GM18517 (cell line): ENCODE results near the gene SLC8A1.

Experiments
- ATAC-seq: cut with Tn5 transposase; IDR thresholded peaks from one replicate; pipeline ENCODE4 v1.9.1; 2021; ENCODE audit warnings: mild to moderate bottlenecking, moderate library complexity; ENCODE audit not compliant: unreplicated experiment

The SLC8A1 gene

DNA sequence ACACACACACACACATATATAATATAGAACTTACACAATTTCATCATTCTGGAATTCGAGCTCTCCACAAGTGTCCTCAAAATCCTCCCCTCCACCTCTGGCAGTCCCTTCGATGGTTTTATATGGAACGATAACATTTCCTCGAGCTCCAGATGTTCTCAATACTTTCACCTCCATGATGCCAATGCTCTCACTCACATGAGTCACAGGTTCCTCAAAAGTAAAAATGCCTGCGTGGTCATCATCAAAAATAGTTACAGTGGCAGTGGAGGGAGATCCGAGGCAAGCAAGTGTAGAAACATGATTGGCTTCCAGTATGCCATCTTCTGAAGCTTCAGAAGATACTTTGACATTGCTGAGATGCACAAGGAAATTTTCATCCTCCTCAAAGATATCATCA lies 23.5 kb downstream of the SLC8A1 start:
- ATAC-seq: no peak

DNA sequence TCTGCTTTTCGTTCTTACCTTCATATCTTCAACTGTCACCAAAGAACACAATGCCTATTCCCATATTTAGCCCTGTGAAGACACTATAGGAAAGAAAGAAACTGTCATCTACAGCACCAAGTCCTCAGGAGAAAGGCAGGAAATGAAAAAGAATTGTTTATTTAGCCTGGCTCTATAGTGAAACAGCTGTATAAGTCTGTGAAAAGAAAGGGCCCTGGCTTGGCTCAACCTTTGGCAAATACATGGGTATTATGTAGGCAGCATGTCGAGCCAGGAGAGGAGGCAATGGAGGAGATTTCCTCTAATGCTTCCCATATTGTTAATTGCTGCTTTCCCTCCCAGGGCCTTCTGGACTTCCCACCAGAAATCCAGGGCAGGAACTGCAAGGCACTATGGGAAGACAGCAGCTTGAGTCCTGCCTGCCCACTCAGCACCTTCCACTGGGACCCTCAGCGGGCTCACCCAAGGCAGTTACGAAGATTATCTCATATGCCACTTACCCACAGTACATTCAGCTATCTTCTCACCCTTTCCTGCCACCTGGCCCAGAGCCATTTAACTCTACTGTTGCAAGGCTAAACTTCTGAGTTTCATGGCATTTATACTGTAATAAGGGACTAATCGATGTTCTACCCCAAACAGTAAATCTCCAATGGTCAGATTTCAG lies 30.1 kb downstream of the SLC8A1 start:
- ATAC-seq: no peak

- no peak for ATAC-seq
Observed at GRCh38 chr2:40420478-40420877, 31.4 kb downstream of the SLC8A1 start.

DNA sequence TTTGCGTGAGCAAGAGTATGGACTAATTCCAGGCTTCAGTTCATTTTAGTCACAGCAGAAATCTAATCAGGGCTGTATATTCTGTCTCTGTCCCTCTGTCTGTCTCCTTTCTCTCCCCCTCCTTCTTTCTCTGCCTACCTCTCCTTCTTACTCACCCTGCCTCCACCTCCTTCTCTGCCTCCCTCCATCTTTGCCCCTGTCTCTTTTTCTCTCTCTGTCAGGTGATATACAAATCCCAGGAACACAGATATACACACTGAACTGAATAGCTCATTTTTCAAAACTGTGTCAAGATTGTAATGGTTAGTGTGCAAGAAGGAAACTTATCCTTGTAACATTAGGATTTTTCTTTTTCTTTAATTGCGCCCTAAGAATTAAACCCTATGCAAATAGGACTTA lies 32.5 kb downstream of the SLC8A1 start:
- no peak for ATAC-seq

DNA sequence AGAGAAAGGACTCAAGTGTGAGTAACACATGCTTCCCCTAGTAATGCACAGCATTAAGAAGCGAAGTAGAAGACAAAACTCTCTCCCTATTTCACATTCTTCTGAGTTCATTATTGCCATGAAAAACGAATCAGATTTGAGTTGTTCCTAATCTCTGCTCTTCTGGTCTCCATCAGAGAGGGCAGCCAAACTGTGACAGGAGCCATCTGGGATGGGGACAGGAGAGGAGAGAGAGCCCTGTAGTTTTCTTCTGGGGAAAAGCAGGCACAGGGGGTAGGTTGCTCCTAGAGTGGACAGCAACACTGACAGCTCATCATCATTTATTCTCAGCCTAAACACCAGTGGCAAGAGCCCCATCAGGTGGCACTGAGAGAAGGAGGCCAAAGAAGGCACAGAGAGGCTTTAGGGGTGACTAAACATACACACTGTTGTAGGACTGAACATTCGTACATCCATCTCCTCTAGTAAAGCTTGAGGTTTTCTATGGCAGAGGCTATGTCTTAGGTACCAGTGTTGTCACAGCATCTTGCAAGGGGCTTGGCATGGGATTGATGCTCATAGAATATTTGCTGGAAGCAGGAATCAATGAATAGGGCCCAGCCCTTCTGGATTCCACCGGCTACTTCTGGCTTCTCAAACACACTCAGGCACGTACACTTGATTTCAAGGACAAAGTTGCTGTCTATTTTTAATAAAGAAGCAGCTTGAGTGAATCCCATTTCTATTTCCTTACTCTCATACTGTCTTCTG lies 33.1 kb downstream of the SLC8A1 start:
- ATAC-seq: no peak

DNA sequence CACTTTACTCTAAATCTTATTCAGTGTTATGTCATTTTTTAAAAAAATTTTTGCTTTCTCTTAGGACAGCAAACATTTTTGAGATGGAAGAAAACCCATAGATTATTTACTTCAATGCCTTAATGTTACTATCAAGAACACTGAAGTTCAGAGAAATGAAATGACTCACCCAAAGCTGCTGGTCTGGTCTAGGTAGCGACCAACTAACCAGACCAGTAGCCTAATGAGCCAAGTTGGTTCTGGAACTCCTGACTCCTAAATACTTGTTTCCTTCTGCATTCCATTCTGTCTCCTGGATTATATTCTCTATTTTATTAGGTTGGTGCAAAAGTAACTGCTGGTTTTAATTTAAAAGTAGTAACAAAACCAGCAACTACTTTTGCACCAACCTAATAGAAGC lies 35.4 kb downstream of the SLC8A1 start:
- ATAC-seq: no peak

- no peak for ATAC-seq
Observed at GRCh38 chr2:40415391-40415790, 36.5 kb downstream of the SLC8A1 start.

GRCh38 chr2:40412456-40412855 lies 39.4 kb downstream of the SLC8A1 start:
- no peak for ATAC-seq

- no peak for ATAC-seq
Observed at GRCh38 chr2:40410695-40411094, 41.2 kb downstream of the SLC8A1 start.

DNA sequence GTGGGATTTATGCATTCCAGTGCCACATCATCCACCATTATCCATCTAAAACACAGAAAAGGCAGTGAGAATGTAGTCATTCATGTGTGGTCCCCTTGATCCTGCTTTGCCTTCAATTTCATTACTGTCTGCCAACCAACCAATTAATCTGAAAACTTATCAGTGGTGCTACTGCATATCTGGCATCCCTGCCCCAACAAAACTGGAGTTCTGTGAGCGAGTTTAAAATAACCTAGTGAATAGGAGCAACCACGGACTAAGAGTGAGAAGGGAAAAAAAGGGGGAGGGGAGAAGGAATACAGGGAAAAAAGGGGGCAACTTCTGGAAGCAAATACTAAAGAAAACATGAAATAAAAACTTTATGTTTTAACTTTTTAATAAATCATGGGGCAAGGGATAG lies 42.2 kb downstream of the SLC8A1 start:
- ATAC-seq: no peak

DNA sequence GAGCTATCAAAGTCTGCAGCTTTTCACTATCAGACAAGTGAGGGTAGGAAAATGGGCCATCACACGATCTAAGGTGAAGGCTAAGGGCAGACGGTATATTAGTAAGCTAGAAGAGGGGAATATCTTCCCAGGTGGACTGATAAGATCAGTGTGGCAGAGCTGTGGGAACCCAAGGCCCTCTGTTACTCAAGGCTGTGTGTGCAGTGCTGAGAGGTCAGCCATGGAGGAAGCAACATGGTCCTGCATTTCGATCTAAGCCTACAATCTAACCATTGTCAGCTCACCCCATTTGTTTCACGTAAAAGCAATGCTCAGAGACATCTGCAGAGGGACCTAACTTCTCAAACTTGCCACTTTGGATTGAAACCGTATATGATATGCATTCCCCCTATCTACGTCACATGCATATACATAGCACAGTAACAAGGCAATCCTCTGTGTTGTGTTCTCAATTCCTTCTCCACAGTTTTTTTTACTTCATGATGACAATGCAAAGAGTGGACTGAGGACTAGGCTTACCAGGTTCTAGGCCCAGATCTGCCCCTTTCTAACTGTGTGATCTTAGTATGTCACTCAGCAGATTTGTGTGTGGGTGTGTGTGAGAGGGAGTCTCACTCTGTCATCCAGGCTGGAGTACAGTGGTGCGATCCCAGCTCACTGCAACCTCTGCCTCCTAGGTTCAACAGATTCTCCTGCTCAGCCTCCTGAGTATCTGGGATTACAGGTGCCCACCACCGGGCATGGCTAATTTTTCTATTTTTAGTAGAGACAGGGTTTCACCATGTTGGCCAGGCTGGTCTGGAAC lies 45.2 kb downstream of the SLC8A1 start:
- ATAC-seq: no peak

DNA sequence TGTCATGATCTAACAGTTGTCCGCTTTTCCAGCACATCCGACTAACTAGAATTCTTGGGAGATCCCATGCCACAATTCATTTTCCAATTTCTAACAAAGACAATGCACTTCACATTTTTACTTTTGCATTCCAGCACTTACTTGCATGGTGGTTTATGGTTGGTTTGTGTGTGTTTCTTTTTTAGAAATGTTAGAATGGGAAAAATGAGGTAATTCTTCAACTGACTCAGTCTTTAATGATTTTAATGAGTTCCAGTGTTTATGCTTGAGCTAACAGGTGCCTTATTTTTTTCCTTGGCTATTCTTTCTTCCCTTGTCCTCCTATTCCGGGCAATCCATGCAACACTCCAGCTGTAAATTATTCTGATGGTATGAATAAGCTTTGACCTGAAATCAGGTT lies 46.4 kb downstream of the SLC8A1 start:
- no peak for ATAC-seq

GRCh38 chr2:40404517-40404916 lies 47.4 kb downstream of the SLC8A1 start:
- ATAC-seq: no peak

- ATAC-seq: no peak
Observed at GRCh38 chr2:40403233-40403836, 48.6 kb downstream of the SLC8A1 start.

- no peak for ATAC-seq
Observed at GRCh38 chr2:40401896-40402295, 50.0 kb downstream of the SLC8A1 start.

DNA sequence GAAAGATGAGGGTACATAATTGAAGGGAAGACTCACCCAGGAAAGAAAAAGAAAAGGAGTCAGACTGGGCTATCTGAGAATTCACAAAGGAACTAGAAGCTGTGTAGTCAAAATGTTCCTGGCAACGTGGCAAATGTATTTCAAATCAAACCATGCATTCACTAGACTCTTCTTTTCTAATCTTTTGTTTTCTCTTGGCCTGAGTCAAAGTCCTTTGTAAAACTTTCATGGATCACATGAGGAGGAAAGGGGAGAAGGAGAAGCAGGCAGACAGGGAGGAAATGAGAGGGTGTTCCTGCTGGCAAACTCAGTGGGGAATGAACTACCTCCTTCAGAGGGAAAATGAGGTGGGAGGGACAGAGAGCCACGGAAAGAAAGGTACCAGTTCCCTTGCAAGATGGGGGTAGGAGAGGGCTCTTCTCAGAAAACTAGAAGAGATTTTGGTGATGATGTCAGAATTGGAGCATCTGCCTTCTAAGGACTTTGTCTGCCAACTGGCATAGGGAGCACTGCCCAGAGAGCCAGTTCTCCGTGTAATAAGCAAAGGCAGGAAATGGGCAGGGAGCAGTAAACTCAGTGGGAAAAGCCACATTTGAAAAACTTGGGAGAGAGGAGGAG lies 51.4 kb downstream of the SLC8A1 start:
- ATAC-seq: no peak

DNA sequence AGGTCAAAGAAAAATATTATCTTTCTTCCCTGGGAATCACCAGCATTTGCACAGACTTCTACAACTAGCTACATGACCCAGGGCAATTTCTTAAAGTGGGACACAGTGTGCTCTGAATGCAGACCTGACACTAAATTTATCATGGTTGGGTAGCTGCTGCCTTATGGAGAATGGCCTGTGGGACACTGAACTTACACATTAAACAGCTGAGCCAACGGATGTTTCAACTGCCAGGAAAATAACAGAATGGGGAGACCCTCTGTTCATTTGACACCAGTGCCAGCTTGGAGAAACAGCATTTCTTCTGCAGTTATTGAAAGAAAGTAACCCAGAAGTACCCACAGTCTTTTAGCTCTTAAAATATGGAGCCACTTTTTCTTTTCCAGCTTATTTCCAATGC lies 54.1 kb downstream of the SLC8A1 start:
- no peak for ATAC-seq

GRCh38 chr2:40396124-40396523 lies 55.8 kb downstream of the SLC8A1 start:
- ATAC-seq: no peak

- no peak for ATAC-seq
Observed at GRCh38 chr2:40395169-40396073, 56.5 kb downstream of the SLC8A1 start.

GRCh38 chr2:40394597-40394996 lies 57.3 kb downstream of the SLC8A1 start:
- ATAC-seq: no peak
